ENCODE measurements around the gene OR2T5.
"Not testable (repeated sequence)": the region's sequence is repeated elsewhere in the genome, so short reads cannot be mapped to it uniquely, and the experiment has no call there.

DNA sequence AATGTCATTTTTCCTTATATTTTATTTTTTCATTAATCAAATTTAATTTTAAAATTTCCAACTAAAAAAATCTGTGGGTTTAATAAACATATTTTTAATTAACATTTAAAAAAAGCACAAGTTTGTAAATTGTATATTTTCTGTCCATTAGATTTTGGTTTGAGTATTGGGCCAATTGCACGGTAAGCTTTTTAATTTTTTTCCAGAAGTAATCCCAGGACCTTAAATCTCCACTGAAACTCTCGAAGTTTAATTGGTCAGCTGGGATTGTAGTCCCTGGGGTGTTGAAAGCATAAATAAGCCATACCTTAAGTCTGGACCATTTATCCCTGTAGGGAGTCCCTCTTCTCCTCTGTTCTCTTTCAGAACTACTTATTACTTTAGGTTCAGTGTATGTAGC lies 19.4 kb downstream of the OR2T5 start, which contains the start of gene OR2G6:
- not testable (repeated sequence) for TF ChIP-seq EZH2phosphoT487 (IDR thresholded peaks at IDR 0.05; ENCODE audit: insufficient read depth, low read depth); EZH2 (IDR thresholded peaks at IDR 0.05; ENCODE audit: insufficient read depth, poor library complexity, severe bottlenecking)

Data from GM23248 (cell line).